GM19372 (cell line): Measurements from ENCODE around the gene NFKB1.
"Not testable (repeated sequence)": the region's sequence is repeated elsewhere in the genome, so short reads cannot be mapped to it uniquely, and the experiment has no call there.

Source experiments
- ATAC-seq: cut with Tn5 transposase; IDR thresholded peaks from one replicate; pipeline ENCODE4 v1.9.1; 2021; ENCODE audit warnings: mild to moderate bottlenecking, low read depth, moderate library complexity; ENCODE audit not compliant: unreplicated experiment

Gene NFKB1

GRCh38 chr4:102563000-102563399 lies 61.8 kb downstream of the NFKB1 start:
- no peak for ATAC-seq

DNA sequence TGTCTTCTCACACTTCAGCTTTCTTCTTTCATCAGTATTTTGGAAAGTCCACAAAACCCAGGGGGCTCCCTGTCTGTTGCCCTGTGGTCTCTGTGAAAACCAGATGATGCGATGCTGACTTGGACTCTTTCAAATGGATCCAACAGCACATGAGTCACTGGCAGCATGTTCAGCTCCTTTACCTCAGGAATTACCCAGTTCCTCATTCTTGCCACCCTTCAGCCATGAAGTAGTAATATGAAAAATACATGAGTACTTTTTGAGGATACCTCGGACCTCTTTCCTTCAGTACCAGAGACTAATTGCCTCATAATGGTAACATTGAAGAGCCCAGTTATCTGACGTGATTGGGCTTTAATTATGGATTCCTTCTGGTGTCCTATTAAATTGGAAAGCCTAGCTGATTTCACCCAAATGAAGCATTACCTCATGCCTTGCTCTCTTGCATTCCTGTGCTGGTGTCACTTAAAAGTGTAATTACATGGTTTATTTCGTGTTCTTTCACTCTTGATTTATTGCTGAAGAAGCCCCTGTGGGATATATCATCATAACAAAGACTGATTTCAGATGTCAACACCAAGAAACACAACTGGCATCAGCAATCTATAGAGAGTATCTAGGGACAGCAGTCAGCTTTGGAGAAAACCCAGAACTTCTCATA lies 63.4 kb downstream of the NFKB1 start:
- peak; percentile 70 for ATAC-seq

DNA sequence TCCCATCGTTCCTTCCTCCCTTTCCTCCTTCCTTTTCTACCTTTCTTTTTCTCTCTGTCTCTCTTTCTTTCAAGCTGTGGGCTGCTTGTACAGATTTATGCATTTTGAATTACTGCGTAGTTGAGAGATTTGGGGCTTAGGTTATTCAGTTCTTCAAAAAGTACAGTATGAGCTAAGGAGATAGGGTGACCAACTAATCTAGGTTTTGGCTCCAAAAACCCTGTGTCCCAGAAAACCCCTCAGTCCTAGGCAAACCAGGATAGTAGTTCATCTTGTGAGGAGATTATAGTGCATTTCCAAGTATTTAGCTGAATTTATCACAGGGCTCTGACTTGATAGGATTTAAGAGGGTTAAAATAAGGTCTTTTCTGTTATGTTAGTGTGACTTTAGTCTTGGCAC lies 64.5 kb downstream of the NFKB1 start:
- ATAC-seq = no peak

DNA sequence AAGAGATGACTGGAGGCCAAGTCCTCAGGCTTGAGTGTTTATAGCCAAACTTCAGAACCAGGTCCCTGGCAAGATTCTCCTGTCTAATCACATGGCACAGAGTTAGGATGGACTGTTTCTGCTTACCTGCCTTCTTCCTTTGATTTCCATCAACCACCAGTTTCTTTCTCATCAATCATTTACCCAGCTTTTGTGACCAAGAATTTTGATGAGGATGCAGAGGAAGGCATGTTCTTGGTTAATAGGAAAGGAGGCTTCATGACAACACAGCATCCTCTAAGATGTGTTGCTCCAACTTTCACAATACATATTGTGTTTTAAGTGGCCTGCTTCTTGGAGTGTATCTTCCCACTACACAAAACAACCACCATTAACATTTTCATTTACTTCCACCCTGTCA lies 65.3 kb downstream of the NFKB1 start:
- ATAC-seq = no peak

DNA sequence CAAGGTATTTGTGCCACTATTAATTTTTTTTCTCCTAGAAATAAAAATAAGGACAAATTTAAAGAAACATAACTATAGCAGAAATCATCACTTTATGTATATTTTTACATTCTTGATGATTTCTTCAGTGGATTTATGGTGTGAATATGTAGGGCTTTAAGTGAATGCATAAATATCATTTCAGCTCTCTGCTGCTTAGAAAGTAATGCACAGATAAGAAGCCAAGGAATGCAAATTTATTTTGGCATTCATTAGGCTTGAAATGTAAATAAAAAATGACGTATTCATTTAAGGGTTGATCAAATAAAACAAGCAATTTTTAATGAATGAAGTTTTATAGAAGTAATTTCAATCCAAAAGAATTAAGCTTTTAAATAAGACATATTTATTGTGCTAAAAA lies 66.3 kb downstream of the NFKB1 start:
- ATAC-seq = no peak

DNA sequence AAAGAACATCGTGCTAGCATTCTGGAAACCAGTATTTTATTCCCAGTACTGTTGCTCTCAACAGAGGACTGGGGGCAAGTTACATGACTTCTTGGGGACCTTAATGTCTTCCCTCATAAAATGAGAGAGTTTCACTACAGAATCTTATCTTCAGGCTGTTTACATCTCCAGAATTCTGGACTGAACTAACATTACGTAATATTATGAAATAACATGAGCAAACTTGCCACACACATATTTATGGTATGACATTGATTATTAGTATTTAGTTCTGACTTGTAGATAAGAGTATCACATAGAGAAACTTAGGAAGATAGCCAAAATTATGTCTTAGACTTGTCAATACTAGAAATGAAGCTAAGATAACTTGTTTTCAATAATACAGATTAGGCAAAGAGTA lies 68.0 kb downstream of the NFKB1 start:
- ATAC-seq = no peak

GRCh38 chr4:102570211-102570610 lies 69.1 kb downstream of the NFKB1 start:
- ATAC-seq = not testable (repeated sequence)

- no peak for ATAC-seq
Measured at GRCh38 chr4:102572452-102572851, 71.3 kb downstream of the NFKB1 start.

- ATAC-seq = no peak
Measured at GRCh38 chr4:102574317-102574716, 73.2 kb downstream of the NFKB1 start.

- ATAC-seq = no peak
Measured at GRCh38 chr4:102575369-102576129, 74.4 kb downstream of the NFKB1 start.

GRCh38 chr4:102578270-102578669 lies 77.1 kb downstream of the NFKB1 start:
- no peak for ATAC-seq

DNA sequence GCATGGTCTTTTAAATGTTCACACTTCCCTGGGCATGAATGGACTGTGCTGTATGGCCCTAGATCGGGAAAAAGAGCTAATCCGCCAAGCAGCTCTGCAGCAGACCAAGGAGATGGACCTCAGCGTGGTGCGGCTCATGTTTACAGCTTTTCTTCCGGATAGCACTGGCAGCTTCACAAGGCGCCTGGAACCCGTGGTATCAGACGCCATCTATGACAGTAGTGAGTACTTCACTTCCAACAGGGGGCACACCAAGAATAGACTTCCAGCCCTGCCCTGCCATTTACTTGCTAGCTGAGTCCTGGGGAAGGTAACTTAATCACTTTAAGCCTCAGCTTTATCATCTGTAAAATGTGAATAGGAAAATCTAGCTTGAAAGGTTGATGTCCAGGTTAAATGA lies 77.7 kb downstream of the NFKB1 start:
- ATAC-seq = no peak

- no peak for ATAC-seq
Measured at GRCh38 chr4:102579794-102580462, 78.8 kb downstream of the NFKB1 start.

DNA sequence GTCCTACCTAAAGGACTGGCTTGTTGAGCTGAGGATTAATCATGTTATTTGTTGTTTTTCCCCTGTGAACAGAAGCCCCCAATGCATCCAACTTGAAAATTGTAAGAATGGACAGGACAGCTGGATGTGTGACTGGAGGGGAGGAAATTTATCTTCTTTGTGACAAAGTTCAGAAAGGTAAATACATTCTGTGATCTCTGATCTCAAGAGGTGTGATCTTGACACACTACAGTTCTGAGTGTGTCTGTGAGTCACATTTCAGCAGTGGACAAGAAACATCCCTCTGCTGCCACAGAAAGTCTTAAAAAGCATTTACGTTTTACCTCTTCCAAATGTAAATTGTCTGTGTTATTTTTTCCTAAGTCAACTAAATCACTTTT lies 79.3 kb downstream of the NFKB1 start:
- no peak for ATAC-seq

GRCh38 chr4:102584091-102584490 lies 82.9 kb downstream of the NFKB1 start:
- ATAC-seq = no peak

DNA sequence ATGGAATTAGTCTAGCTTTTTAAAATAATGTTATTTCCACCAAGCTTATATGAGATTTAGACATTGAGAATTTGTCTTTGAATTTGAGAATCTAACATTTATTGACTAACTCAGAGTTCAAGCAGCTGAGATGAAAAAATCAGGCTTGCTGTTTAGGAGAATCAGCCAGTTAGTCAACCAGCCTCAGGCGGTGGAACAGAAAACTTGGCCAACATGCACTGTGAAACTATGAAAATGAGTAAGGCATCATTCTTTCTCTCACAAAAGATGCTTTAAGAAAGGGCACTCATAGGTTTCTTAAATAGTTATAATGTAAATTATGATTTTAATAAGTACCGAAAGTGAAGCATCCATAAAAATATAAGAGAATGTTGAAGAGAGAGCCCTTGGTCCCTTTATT lies 84.2 kb downstream of the NFKB1 start:
- ATAC-seq = peak; percentile 40

DNA sequence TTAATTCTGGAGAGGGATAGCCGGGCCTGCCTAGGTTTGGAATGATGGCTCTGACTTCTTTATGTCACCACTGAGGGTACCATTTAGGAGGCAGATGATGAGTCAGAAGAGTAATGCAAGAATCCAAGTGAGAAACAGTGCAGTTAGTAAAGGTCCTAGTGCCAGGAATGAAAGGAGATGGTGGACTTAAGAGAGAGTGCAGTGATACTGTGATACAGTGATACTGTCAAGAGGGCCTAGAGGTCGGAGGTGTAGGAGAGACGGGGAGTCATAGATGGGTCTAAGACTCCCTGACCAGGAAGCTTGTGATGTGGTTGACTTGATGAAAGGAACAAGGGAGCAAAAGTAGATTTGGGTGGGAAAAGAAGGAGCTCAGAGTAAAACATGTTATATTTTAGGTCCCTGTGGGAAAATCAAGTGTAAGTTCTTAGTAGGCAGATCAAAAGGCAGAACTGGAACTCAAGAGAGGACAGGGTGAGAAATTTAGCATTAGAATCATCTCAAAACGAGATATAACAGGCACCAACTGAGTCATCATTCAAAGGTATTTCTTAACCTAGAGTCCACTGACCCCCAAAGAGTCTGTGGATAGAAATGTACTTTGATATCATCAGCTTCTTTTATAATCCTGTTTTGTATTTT lies 85.0 kb downstream of the NFKB1 start:
- no peak for ATAC-seq

GRCh38 chr4:102586644-102587021 lies 85.5 kb downstream of the NFKB1 start:
- no peak for ATAC-seq

GRCh38 chr4:102589743-102590142 lies 88.6 kb downstream of the NFKB1 start:
- no peak for ATAC-seq

DNA sequence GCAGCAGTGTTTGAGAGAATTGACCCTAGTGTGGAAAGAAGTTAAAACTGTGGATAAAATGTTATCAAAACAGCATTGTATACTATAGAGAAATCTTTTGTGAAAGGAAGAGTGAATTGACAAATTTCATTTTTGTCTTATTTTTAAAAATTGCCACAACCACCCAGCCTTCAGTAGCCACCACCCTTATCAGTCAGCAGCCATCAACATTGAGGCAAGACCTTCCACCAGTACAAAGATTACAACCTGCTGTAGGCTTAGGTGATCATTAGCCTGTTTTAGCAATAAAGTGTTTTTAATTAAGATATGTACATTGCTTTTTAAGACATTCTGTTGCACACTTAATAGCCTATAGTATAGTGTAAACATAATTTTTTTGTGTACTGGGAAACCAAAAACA lies 91.1 kb downstream of the NFKB1 start:
- ATAC-seq = no peak

GRCh38 chr4:102593147-102593546 lies 92.0 kb downstream of the NFKB1 start:
- no peak for ATAC-seq
